LNCAP (cell line): ENCODE data around the gene HEY2.

Source experiments
- TF ChIP-seq, protein P1 (sequence below): fragments of 450-650 bp; IDR thresholded peaks from 2 replicates; pipeline ENCODE4 v1.5.1; 2017; ENCODE audit warnings: mild to moderate bottlenecking

The HEY2 gene

DNA sequence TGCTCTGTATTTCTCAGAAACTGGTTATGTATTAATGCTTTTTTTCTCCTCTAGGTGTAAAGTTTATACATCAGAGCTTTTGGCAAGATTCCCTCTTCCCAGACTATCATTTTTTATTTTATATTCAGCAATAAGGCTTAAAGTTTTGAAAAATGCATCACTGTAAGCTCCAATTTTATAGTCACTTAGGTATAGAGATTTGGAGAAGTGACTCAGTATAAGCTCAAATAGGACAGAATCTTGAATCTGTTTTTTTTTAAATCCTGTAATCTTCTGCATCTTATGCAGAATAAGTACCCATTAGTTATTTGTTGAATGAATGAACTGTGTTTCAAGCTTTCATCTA is 42.4 kb downstream of the HEY2 start:
- TF ChIP-seq, protein P1, sequence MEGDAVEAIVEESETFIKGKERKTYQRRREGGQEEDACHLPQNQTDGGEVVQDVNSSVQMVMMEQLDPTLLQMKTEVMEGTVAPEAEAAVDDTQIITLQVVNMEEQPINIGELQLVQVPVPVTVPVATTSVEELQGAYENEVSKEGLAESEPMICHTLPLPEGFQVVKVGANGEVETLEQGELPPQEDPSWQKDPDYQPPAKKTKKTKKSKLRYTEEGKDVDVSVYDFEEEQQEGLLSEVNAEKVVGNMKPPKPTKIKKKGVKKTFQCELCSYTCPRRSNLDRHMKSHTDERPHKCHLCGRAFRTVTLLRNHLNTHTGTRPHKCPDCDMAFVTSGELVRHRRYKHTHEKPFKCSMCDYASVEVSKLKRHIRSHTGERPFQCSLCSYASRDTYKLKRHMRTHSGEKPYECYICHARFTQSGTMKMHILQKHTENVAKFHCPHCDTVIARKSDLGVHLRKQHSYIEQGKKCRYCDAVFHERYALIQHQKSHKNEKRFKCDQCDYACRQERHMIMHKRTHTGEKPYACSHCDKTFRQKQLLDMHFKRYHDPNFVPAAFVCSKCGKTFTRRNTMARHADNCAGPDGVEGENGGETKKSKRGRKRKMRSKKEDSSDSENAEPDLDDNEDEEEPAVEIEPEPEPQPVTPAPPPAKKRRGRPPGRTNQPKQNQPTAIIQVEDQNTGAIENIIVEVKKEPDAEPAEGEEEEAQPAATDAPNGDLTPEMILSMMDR = no peak

DNA sequence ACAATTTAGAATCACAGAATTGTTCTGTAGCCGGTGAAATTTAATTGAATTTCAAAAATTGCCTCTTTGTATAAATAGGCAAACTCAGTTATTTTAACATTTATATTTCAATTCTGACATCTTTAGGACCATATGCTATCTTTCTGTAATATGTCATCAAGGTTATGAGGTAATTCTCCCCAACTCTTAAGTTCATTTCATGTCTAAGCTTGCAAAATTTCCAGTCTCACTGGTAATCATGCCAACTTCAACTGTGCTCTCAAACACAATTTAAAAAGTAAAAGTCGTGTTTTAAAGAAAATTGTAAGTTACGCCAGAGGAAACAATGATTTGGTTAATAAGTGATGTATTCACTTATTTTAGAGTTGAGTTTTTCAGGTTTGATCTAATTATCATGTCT is 42.7 kb downstream of the HEY2 start:
- TF ChIP-seq, protein P1 = no peak

DNA sequence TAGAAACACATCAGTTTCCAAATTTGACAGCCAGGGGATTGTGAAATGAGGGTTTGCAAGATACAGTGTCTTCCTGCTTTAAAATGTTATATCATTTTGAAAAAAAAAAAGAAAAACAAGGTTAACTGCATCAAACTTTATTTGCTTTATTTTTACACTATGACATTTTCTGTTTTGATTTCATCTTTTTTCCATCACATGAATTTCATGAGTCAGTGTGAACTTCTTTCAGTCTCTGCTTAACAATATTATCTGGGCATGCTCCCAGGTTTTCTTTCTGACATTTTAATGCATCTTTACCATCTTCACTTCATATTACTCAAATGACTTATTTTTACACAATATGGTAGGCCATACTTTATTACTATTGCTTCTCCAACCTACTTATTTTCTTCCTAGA is 43.2 kb downstream of the HEY2 start:
- TF ChIP-seq, protein P1 = no peak

DNA sequence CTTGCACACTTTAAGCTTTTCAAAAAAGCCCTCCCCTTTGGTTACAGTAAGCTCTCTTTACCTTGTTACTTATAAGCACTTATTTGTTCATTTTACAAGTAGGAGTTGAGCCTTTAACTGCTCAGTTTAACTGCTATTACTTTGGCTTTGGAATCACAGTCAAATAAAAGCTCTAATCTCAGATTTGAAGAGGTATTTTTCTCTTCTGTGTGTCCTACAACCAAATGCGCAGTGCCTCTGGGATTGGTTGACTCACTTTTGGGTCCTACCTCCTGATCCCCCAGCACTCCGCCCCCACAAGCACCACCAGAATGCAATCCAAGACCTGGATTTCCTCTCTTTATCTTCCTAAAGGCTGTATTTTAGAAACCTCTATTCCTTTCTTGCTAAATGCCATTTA is 43.8 kb downstream of the HEY2 start:
- TF ChIP-seq, protein P1 = no peak

DNA sequence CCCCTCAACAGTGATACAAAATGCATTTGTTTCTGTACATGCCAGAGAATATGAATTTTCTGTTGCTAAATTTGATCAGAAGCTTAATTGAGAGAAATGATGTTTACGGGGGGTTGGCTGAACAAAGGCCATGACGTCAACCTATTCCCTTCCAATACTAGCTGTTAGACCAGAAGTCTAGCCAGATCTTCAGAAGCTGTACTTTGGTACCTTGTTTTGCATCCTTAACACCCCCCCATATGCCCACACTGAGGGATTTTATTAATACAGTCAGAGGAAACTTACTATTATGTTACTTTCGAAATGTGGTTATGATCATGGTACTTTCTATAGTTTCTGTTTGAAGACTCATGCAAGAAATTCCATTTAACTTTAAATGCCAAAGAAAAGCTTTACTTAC is 44.4 kb downstream of the HEY2 start:
- TF ChIP-seq, protein P1 = no peak

DNA sequence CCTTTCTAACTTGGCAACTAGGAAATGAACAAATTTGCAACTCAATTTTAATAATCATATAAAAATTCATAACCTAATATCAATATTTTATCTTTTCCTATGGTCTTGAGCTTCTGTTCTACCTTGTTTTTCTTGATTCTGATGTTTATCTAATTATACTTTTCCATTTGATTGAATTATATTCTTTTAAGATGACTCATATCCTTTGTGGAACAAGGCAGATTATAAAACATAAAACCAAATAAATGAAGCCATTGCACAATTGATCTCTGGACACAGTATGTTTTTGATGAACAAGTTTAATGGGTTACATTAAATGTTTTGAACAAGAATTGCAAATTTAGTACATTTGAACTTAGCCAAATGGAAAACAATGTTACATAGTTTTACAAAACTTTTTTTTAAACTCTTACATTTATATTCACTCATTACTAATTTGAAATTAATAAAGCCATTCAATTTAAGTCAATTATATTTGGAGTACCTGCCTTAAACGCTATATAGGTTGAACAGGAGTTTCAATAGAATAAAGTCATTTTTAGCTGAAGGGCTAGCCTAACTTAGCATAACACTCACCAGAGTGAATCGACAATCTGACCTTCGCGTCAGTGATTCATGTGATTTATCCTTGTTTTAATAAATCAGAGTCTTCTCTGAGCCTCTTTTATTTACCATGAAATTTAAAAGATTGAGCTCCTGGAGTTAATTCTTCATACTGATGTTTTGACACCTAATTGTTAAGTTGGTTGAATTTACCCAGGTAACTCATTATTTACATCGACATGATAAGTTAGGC is 45.1 kb downstream of the HEY2 start:
- TF ChIP-seq, protein P1 = no peak

DNA sequence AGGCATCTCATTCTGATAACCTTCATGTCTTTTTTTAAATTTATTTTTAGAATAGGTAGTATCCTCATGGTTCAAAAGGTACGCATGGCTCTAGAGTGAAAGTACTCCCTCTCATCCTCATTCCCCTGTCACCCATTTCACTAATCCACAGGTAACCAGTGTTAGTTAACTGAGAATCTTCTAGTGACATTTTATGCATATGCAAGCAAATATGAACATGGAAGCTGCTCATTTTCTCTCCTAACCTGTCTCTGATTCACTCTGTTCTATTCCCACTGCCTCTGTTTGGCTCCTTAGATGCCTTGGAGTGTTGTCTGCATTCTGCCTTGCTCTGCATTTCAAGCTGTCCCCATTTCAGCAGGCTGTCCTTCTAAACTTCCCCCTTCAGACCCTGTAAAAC is 45.9 kb downstream of the HEY2 start:
- TF ChIP-seq, protein P1 = no peak
